GM12801 (cell line): Measurements from ENCODE around the gene PAM.

Source experiments
- CTCF ChIP-seq: IDR thresholded peaks from one replicate; pipeline ENCODE4 v1.5.1; 2011; ENCODE audit warnings: control low read depth; ENCODE audit not compliant: insufficient read length; ENCODE audit errors: extremely low read depth

The PAM gene

GRCh38 chr5:102832445-102832844 lies 77.3 kb downstream of the PAM start:
- TF ChIP-seq CTCF, result no peak

- no peak for TF ChIP-seq CTCF
Measured at GRCh38 chr5:102833146-102833545, 78.0 kb downstream of the PAM start.

- TF ChIP-seq CTCF, result no peak
Measured at GRCh38 chr5:102834438-102834964, 79.4 kb downstream of the PAM start.

GRCh38 chr5:102835717-102836116 lies 80.6 kb downstream of the PAM start:
- no peak for TF ChIP-seq CTCF

GRCh38 chr5:102841021-102841420 lies 85.9 kb downstream of the PAM start:
- TF ChIP-seq CTCF, result no peak

- TF ChIP-seq CTCF, result no peak
Measured at GRCh38 chr5:102843997-102844396, 88.9 kb downstream of the PAM start.

GRCh38 chr5:102845041-102845440 lies 89.9 kb downstream of the PAM start:
- no peak for TF ChIP-seq CTCF

- no peak for TF ChIP-seq CTCF
Measured at GRCh38 chr5:102850503-102850902, 95.4 kb downstream of the PAM start.
